DND-41 (cell line): ENCODE measurements around the gene MAPK6.

Experiments
- EZH2 ChIP-seq: IDR thresholded peaks from 3 replicates; pipeline ENCODE4 v1.6.1; 2012; ENCODE audit warnings: borderline replicate concordance, low read depth, mild to moderate bottlenecking, moderate library complexity, low read length, inconsistent platforms; ENCODE audit not compliant: severe bottlenecking
- TF ChIP-seq, protein P1 (sequence below): IDR thresholded peaks from 2 replicates; pipeline ENCODE4 v1.5.1; 2012; ENCODE audit warnings: borderline replicate concordance, low read length, moderate library complexity, mild to moderate bottlenecking; ENCODE audit not compliant: poor library complexity, severe bottlenecking; ENCODE audit errors: extremely low read depth

DNA sequence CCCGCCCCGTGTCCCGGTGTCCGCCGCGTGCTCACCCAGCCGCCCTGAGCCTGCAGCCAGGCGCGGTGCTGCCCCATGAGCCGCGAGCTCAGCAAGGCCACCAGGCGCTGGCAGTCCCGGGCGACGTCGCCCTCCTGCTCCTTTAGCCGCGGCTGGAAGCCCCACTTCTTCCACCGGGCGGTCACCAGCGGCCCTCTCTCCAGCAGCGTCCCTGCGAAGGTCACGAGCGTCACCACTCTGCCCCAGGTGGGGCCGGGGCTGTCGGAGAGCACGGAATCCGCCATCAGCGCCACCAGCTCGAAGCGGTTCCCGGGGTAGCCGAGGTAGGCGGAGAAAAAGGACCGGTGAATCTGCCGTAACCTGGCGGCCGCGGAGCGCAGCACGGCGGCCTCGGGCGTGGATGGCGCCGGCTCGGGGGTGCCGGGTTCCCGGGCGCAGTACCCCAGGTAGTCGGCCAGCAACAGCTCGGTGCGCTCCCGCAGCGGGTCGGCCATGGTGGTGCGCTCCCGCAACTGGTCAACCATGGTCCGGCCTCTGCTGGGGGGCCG is 93.3 kb downstream of the MAPK6 start:
- TF ChIP-seq, protein P1, sequence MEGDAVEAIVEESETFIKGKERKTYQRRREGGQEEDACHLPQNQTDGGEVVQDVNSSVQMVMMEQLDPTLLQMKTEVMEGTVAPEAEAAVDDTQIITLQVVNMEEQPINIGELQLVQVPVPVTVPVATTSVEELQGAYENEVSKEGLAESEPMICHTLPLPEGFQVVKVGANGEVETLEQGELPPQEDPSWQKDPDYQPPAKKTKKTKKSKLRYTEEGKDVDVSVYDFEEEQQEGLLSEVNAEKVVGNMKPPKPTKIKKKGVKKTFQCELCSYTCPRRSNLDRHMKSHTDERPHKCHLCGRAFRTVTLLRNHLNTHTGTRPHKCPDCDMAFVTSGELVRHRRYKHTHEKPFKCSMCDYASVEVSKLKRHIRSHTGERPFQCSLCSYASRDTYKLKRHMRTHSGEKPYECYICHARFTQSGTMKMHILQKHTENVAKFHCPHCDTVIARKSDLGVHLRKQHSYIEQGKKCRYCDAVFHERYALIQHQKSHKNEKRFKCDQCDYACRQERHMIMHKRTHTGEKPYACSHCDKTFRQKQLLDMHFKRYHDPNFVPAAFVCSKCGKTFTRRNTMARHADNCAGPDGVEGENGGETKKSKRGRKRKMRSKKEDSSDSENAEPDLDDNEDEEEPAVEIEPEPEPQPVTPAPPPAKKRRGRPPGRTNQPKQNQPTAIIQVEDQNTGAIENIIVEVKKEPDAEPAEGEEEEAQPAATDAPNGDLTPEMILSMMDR: no peak
- no peak for TF ChIP-seq EZH2
